ENCODE measurements around the gene ANKRD53. TPM values are rescaled to one million over a fixed set of nuclear protein-coding genes. Genes with fewer than 3 reads are reported as not detected.

The ANKRD53 gene
- total RNA-seq, 4 donors from 2014 or later, result 1.8 to 3.7 TPM; not detected in 2

DNA sequence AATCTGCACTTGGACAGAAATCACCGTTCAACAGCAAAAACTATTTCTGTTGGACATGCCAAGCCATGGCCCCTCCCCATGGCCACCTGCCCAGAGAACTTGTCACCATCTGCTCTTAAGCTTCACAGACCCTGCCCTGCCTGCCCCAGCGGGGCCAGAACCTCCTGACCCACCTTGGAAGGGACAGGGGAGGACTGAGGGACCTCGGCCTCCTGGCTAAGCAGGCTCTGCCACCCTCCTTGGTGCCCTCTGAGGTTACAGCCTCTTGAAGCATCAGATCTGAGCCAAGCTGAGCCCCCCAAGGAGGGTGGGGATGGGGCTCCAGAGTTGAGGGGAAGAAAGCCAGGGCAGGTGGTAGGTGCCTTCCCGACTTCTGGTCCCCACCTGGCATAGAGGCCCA is 9.7 kb downstream of the ANKRD53 start:
- Histone ChIP-seq H3K9me3 (no peaks in the 10 kb centered on the region), H3K4me1 (peaks cover 0 to 8% of the 10 kb centered on the region in 2 donors), H3K27ac (no peak overlapping the region), H3K4me3 (no peak overlapping the region), H3K36me3 (no peaks in the 10 kb centered on the region), H3K27me3 (no peaks in the 10 kb centered on the region)
- no peak for TF ChIP-seq POLR2A (IDR thresholded peaks at IDR 0.05)
- TF ChIP-seq, protein P1, sequence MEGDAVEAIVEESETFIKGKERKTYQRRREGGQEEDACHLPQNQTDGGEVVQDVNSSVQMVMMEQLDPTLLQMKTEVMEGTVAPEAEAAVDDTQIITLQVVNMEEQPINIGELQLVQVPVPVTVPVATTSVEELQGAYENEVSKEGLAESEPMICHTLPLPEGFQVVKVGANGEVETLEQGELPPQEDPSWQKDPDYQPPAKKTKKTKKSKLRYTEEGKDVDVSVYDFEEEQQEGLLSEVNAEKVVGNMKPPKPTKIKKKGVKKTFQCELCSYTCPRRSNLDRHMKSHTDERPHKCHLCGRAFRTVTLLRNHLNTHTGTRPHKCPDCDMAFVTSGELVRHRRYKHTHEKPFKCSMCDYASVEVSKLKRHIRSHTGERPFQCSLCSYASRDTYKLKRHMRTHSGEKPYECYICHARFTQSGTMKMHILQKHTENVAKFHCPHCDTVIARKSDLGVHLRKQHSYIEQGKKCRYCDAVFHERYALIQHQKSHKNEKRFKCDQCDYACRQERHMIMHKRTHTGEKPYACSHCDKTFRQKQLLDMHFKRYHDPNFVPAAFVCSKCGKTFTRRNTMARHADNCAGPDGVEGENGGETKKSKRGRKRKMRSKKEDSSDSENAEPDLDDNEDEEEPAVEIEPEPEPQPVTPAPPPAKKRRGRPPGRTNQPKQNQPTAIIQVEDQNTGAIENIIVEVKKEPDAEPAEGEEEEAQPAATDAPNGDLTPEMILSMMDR (IDR thresholded peaks at IDR 0.05), result no peak
- intact Hi-C loops (cut with DNase I; ENCODE audit: low total_unique reads), result no loop called here
- DNase-seq, result peak in 1 of 2 donors; percentile 22

DNA sequence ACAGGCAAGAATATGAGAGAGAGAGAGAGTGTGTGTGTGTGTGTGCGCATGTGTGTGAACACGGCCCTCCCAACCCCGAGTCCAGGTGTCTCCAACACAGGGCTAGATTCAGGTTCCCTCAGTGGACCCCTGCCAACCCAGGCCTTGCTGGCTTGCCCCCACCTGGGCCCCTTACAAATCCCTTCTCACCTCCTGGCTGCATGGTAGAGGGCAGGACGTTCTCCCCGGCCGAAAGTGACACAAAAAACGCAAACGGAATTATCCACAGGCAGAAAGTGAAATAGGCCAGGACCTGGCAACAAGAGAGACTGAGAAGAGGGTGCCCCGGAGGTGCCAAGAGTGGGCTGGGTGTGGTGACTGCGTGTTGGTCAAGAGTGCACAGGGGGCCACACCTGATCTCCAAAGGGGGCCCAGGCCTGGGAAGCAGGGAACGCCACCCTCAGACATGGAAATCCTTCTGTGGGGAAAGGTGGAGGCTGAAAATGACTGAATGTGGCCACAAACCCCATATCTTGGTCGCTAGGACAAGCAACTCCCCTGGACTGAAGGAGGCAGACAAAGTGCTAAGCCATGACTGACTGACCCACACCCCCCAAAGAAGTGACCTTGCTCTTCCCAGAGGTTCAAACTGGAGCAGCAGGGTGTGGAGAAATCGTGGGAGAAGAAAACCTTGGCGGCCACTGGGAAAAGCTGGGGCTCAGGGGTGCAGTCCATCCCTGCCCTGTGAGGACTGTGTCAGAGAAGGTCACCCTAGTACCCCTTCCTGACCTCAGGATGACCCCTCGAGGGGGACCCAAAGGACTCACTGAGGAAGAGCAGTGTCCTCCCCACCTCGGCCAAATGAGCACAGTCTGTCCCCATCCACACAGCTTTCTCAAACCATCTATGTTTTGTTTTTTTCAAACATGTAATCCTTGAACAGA is 10.6 kb downstream of the ANKRD53 start:
- H3K36me3 ChIP-seq, result no peaks in the 10 kb centered on the region
- no peak overlapping the region for H3K27ac ChIP-seq
- H3K9me3 ChIP-seq, result no peaks in the 10 kb centered on the region
- DNase-seq, result peak in 1 of 2 donors; percentile 11
- intact Hi-C loops (cut with DNase I; ENCODE audit: low total_unique reads), result no loop called here
- H3K27me3 ChIP-seq, result no peaks in the 10 kb centered on the region
- H3K4me3 ChIP-seq, result no peak overlapping the region
- peaks cover 0 to 17% of the 10 kb centered on the region in 2 donors for H3K4me1 ChIP-seq
- TF ChIP-seq, protein P1 (IDR thresholded peaks at IDR 0.05), result no peak
- no peak for TF ChIP-seq POLR2A (IDR thresholded peaks at IDR 0.05)

DNA sequence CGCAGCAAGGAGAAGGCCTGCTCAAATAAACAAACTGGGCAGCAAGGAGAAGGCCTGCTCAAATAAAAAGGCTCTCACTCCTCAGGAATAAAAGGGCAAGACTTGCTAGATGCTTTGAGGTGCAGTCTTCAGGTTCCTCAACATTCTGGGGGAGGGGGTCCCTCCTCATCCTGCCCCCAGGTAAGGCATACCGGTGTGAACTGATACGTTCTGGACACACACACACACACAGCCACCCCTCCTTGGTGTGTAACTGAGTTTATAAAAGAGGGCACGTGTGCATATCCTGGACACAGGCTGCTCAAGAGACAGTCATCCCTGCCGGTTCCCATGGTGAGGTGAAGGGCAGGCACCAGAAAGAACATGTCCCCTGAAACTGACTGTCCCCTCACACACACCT is 11.8 kb downstream of the ANKRD53 start:
- peaks cover 0 to 17% of the 10 kb centered on the region in 2 donors for H3K4me1 ChIP-seq
- H3K4me3 ChIP-seq, result no peak overlapping the region
- intact Hi-C loops (cut with DNase I; ENCODE audit: low total_unique reads), result no loop called here
- no peak for TF ChIP-seq POLR2A (IDR thresholded peaks at IDR 0.05)
- TF ChIP-seq, protein P1 (IDR thresholded peaks at IDR 0.05), result no peak
- DNase-seq, result peak in 1 of 2 donors; percentile 5
- H3K27me3 ChIP-seq, result no peaks in the 10 kb centered on the region
- no peaks in the 10 kb centered on the region for H3K9me3 ChIP-seq
- H3K27ac ChIP-seq, result no peak overlapping the region
- H3K36me3 ChIP-seq, result no peaks in the 10 kb centered on the region

DNA sequence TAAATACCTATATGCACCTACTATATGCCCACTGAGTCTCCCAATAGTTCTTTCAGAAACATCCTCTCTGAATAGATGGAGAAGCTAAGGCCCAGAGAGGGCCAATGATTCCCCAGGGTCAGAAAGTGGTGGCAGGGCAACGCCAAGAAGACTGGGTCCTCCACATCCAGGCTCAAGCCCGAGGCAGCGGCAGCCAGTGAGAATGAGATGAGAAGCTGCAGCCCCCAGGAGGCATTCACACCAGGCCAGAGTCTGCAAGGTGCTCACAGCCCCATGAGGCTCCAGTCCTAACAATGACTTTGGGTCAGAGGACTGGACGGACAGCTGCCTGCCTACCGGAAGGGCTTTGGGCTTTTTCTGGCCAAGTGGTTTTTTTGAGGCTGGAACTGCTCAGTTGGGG is 12.7 kb downstream of the ANKRD53 start:
- no peaks in the 10 kb centered on the region for H3K36me3 ChIP-seq
- intact Hi-C loops (cut with DNase I; ENCODE audit: low total_unique reads), result no loop called here
- H3K27me3 ChIP-seq, result no peaks in the 10 kb centered on the region
- H3K4me3 ChIP-seq, result no peak overlapping the region
- H3K9me3 ChIP-seq, result no peaks in the 10 kb centered on the region
- TF ChIP-seq, protein P1 (IDR thresholded peaks at IDR 0.05), result no peak
- TF ChIP-seq POLR2A (IDR thresholded peaks at IDR 0.05), result no peak
- H3K27ac ChIP-seq, result no peak overlapping the region
- peaks cover 0 to 17% of the 10 kb centered on the region in 2 donors for H3K4me1 ChIP-seq
- peak in 1 of 2 donors; percentile 5 for DNase-seq

DNA sequence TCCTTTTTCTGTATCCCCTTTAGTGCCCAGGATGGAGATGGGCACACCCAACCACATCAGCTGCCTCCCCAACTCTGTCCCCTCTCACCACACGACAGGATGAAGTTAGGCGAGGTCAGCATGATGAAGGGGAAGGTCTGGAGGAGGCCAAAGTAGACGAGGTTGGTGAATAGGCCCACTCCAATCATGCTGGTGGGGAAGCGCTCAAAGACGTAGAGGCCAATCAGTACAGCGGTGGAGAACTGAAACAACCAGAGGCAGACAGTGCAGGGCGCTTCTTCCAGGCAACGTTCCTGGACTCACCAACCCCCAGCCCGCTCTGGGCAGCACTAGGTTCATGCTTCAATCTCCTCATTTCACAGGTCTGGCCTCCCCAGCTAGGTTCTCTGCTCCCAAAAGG is 13.3 kb downstream of the ANKRD53 start:
- no peaks in the 10 kb centered on the region for H3K36me3 ChIP-seq
- no peaks in the 10 kb centered on the region for H3K9me3 ChIP-seq
- no peaks in the 10 kb centered on the region for H3K27me3 ChIP-seq
- TF ChIP-seq, protein P1 (IDR thresholded peaks at IDR 0.05), result no peak
- TF ChIP-seq POLR2A (IDR thresholded peaks at IDR 0.05), result no peak
- H3K4me3 ChIP-seq, result no peak overlapping the region
- no peak overlapping the region for H3K27ac ChIP-seq
- H3K4me1 ChIP-seq, result peaks cover 0 to 17% of the 10 kb centered on the region in 2 donors
- peak in 1 of 2 donors; percentile 6 for DNase-seq
- intact Hi-C loops (cut with DNase I; ENCODE audit: low total_unique reads), result no loop called here

Data from uterus (tissue), 4 donors.